ENCODE results near the gene AFF4. TPM values are rescaled to one million over a fixed set of nuclear protein-coding genes. Genes with fewer than 3 reads are reported as not detected.

AFF4 gene
- total RNA-seq, 1 donor from 2014 or later = 128 TPM

GRCh38 chr5:132837868-132838267 lies 125.6 kb downstream of the AFF4 start:
- Mint-ChIP-seq H3K27me3 (ENCODE audit: low read depth) (no peaks in the 10 kb centered on the region), H3K4me3 (ENCODE audit: unreplicated experiment) (no peak overlapping the region), H3K36me3 (ENCODE audit: low read depth) (no peaks in the 10 kb centered on the region), H3K9me3 (ENCODE audit: low read depth) (no peaks in the 10 kb centered on the region), H3K4me1 (ENCODE audit: low read depth) (no peaks in the 10 kb centered on the region), H3K27ac (ENCODE audit: unreplicated experiment) (no peak overlapping the region)
- DNase-seq (ENCODE audit: low spot score) = no peak
- TF ChIP-seq, protein P1, sequence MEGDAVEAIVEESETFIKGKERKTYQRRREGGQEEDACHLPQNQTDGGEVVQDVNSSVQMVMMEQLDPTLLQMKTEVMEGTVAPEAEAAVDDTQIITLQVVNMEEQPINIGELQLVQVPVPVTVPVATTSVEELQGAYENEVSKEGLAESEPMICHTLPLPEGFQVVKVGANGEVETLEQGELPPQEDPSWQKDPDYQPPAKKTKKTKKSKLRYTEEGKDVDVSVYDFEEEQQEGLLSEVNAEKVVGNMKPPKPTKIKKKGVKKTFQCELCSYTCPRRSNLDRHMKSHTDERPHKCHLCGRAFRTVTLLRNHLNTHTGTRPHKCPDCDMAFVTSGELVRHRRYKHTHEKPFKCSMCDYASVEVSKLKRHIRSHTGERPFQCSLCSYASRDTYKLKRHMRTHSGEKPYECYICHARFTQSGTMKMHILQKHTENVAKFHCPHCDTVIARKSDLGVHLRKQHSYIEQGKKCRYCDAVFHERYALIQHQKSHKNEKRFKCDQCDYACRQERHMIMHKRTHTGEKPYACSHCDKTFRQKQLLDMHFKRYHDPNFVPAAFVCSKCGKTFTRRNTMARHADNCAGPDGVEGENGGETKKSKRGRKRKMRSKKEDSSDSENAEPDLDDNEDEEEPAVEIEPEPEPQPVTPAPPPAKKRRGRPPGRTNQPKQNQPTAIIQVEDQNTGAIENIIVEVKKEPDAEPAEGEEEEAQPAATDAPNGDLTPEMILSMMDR (IDR thresholded peaks at IDR 0.05) = no peak

DNA sequence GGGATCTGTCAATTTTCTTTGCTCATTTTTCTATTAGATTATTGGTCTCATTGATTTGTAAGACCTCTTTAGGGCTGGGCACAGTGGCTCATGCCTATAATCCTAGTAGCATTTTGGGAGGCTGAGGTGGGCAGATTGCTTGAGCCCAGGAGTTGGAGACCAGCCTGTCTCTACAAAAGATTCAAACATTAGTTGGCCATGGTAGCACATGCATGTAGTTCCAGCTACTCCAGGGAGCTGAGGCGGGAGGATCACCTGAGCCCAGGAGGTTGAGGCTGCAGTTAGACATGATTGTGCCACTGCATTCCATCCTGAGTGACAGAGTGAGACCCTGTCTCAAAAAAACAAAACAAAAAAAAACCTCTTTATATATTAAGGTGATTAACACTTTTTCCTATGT lies 126.6 kb downstream of the AFF4 start:
- TF ChIP-seq, protein P1 (IDR thresholded peaks at IDR 0.05) = no peak
- no peaks in the 10 kb centered on the region for H3K4me1 Mint-ChIP-seq (ENCODE audit: low read depth)
- DNase-seq (ENCODE audit: low spot score) = no peak
- no peak overlapping the region for H3K27ac Mint-ChIP-seq (ENCODE audit: unreplicated experiment)
- H3K9me3 Mint-ChIP-seq (ENCODE audit: low read depth) = no peaks in the 10 kb centered on the region
- no peak overlapping the region for H3K4me3 Mint-ChIP-seq (ENCODE audit: unreplicated experiment)
- no peaks in the 10 kb centered on the region for H3K36me3 Mint-ChIP-seq (ENCODE audit: low read depth)
- H3K27me3 Mint-ChIP-seq (ENCODE audit: low read depth) = no peaks in the 10 kb centered on the region

DNA sequence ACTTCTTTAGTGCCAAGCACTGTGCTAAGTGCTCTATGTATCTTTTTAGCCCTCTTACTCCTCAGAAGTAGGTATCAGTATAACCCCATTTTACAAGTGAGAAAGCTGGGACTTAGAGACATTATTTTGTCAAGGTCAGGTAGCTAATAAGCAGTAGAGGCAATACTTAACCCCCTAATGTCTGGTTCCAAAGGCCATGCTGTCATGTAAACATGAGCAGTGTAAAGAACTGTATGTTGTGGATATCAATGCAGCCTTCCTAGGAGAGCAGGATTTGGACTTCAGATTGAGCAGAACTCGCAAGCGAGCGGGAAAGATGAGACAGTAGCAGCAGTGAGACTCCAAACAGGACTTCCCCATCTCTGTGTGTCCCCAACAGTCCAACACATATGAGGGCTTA lies 129.4 kb downstream of the AFF4 start:
- DNase-seq (ENCODE audit: low spot score) = no peak
- Mint-ChIP-seq H3K36me3 (ENCODE audit: low read depth) (no peaks in the 10 kb centered on the region), H3K27me3 (ENCODE audit: low read depth) (no peaks in the 10 kb centered on the region), H3K4me1 (ENCODE audit: low read depth) (peaks cover 12% of the 10 kb centered on the region), H3K9me3 (ENCODE audit: low read depth) (no peaks in the 10 kb centered on the region), H3K27ac (ENCODE audit: unreplicated experiment) (no peak overlapping the region), H3K4me3 (ENCODE audit: unreplicated experiment) (no peak overlapping the region)
- TF ChIP-seq, protein P1 (IDR thresholded peaks at IDR 0.05) = no peak

GRCh38 chr5:132832612-132833011 lies 130.8 kb downstream of the AFF4 start:
- H3K4me1 Mint-ChIP-seq (ENCODE audit: low read depth) = peaks cover 14% of the 10 kb centered on the region
- no peak overlapping the region for H3K27ac Mint-ChIP-seq (ENCODE audit: unreplicated experiment)
- no peaks in the 10 kb centered on the region for H3K9me3 Mint-ChIP-seq (ENCODE audit: low read depth)
- H3K36me3 Mint-ChIP-seq (ENCODE audit: low read depth) = no peaks in the 10 kb centered on the region
- H3K4me3 Mint-ChIP-seq (ENCODE audit: unreplicated experiment) = no peak overlapping the region
- no peaks in the 10 kb centered on the region for H3K27me3 Mint-ChIP-seq (ENCODE audit: low read depth)
- TF ChIP-seq, protein P1 (IDR thresholded peaks at IDR 0.05) = no peak
- DNase-seq (ENCODE audit: low spot score) = no peak

GRCh38 chr5:132831095-132831860 lies 132.2 kb downstream of the AFF4 start:
- Mint-ChIP-seq H3K27me3 (ENCODE audit: low read depth) (no peaks in the 10 kb centered on the region), H3K27ac (ENCODE audit: unreplicated experiment) (no peak overlapping the region), H3K4me1 (ENCODE audit: low read depth) (peaks cover 14% of the 10 kb centered on the region), H3K4me3 (ENCODE audit: unreplicated experiment) (peak overlapping the region; percentile 69), H3K36me3 (ENCODE audit: low read depth) (no peaks in the 10 kb centered on the region), H3K9me3 (ENCODE audit: low read depth) (no peaks in the 10 kb centered on the region)
- TF ChIP-seq, protein P1 (IDR thresholded peaks at IDR 0.05) = no peak
- peak; percentile 44 for DNase-seq (ENCODE audit: low spot score)
